Ovary (tissue), 9 donors: ENCODE results near the gene CKLF. TPM values are rescaled to one million over a fixed set of nuclear protein-coding genes. Genes with fewer than 3 reads are reported as not detected.

ENCODE experiments used
- DNase-seq, 5 donors: peaks; one replicate each; pipeline ENCODE4 v3.0.0-alpha.2; 2019 to 2020
- H3K27ac ChIP-seq, 2 donors: fragments of 200-600 bp; one replicate each; pipeline versions ENCODE4 v1.5.1 to v1.8.0; 2019 to 2022
- H3K27me3 ChIP-seq: fragments of 200-600 bp; one replicate; pipeline ENCODE4 v1.8.0; 2022
- H3K36me3 ChIP-seq: fragments of 200-600 bp; sonication (generic); one replicate; pipeline ENCODE4 v1.5.1; 2019
- H3K4me1 ChIP-seq: one replicate; pipeline ENCODE4 v1.8.1; 2013; ENCODE audit warnings: mild to moderate bottlenecking, moderate library complexity; ENCODE audit not compliant: insufficient read depth
- H3K4me3 ChIP-seq: fragments of 200-600 bp; sonication (generic); one replicate; pipeline ENCODE4 v1.5.1; 2017
- H3K9me3 ChIP-seq, 2 donors: fragments of 200-600 bp in 1 of 2; sonication (generic) in 1 of 2; one replicate each; pipeline versions ENCODE4 v1.5.1 to v1.8.1; 2013 to 2019; ENCODE audit warnings: mild to moderate bottlenecking in 1 of 2, moderate library complexity in 1 of 2
- CTCF ChIP-seq, 3 donors: fragments of 450-650 bp in 2 of 3; fragments of 200-600 bp in 1 of 3; IDR thresholded peaks; one replicate each; pipeline versions ENCODE4 v1.5.1 to v1.8.0; 2016 to 2022; ENCODE audit warnings: antibody characterized with exemption in 3 of 3, mild to moderate bottlenecking in 1 of 3
- EP300 ChIP-seq: sonication (generic); formaldehyde crosslinking; IDR thresholded peaks from one replicate; pipeline ENCODE4 v1.6.1; 2017; ENCODE audit warnings: antibody characterized with exemption
- POLR2A ChIP-seq: fragments of 450-650 bp; IDR thresholded peaks from one replicate; pipeline ENCODE4 v1.6.1; 2017; ENCODE audit warnings: antibody characterized with exemption, mild to moderate bottlenecking, moderate library complexity
- WGBS, 3 donors: extraction: QIAGEN DNeasy Blood & Tissue Kit in 1 of 3; methylation state at CpG; one replicate each; pipeline versions ENCODE4 v1.1.5 to v1.1.7; 2013 to 2017; 5-methylcytosine and 5-hydroxymethylcytosine counted together
- intact Hi-C, 4 donors: fragments of 100-400 bp; cut with DNase I; formaldehyde crosslinking; loops; one replicate each; pipeline versions ENCODE4 v1.11.0 to v1.15.1; 2022 to 2023
- polyA plus RNA-seq, 2 donors: library from polyadenylated mRNA; stranded (reverse); fragments of 200-250 nt in 1 of 2; fragments of 350-450 nt in 1 of 2; fragmentation: Illumina TruSeq in 1 of 2; extraction: RNeasy Lipid Tissue Mini Kit (QIAGEN cat#74804) in 1 of 2; gene quantifications; one replicate each; pipeline ENCODE4 v1.2.3, GENCODE V29; 2013 to 2014
- total RNA-seq, 7 donors: library from RNA; depleted of rRNA in 2 of 7; stranded (reverse); fragments of >200 nt in 2 of 7; fragmentation: NEBNext Ultra II Directional in 3 of 7; extraction: Animal tissue kit (Norgen Biotek cat#: 25700) in 3 of 7; gene quantifications; one replicate each; pipeline versions ENCODE4 v1.1.0 to v1.2.4, GENCODE V29; 2016 to 2023
- donor health status: DM: no; HTN: no; CAD: no; lungs with moderate emphysema.
- donor health status: DM: no; HTN: no; CAD: no.
- donor health status: Bipolar disorder and iron deficiency.
- donor health status: DM: yes; HTN: yes; CAD: no.
- donor health status: DM: no; HTN: no; CAD: no.
- donor health status: DM: yes; HTN: yes; CAD: no.

CKLF gene
- total and polyA plus RNA-seq, 9 donors: 22.3 to 46.8 (median 32.6) TPM

GRCh38 chr16:66551348-66551759, 1.0 kb upstream of the CKLF start:
- H3K27me3 ChIP-seq: no peaks in the 10 kb centered on the region
- H3K4me1 ChIP-seq: peaks cover 7% of the 10 kb centered on the region
- H3K36me3 ChIP-seq: no peaks in the 10 kb centered on the region
- no peaks in the 10 kb centered on the region for H3K9me3 ChIP-seq
- peak overlapping the region; percentile 41 to 90 for H3K27ac ChIP-seq
- intact Hi-C loops: loop anchor here in 3 of 4 donors (5.0 to 10.0 kb wide), 3 partner anchors 34 to 67 kb away; partner anchors contain the start of gene CMTM3 (in 1 of the 3)
- 48 to 58% (median 57%) methylated on average over 6 of the region's 6 CpGs for WGBS, 3 donors
- TF ChIP-seq CTCF (IDR thresholded peaks at IDR 0.05) (no peak), EP300 (no peak), POLR2A (no peak)
- H3K4me3 ChIP-seq: no peak overlapping the region
- peak in 1 of 5 donors; percentile 22 for DNase-seq

- DNase-seq: peak in 1 of 5 donors; percentile 30
- WGBS, 3 donors: 27 to 36% (median 35%) methylated on average over 8 of the region's 8 CpGs
- peaks cover 7% of the 10 kb centered on the region for H3K4me1 ChIP-seq
Measured at GRCh38 chr16:66551788-66552285, 539 bp upstream of the CKLF start.

GRCh38 chr16:66553223-66553622, 847 bp downstream of the CKLF start:
- WGBS, 3 donors: 19 to 31% (median 28%) methylated on average over 8 of the region's 8 CpGs
- Histone ChIP-seq H3K27me3 (no peaks in the 10 kb centered on the region), H3K9me3 (no peaks in the 10 kb centered on the region), H3K4me3 (peak overlapping the region; percentile 43), H3K4me1 (peaks cover 7% of the 10 kb centered on the region), H3K36me3 (no peaks in the 10 kb centered on the region), H3K27ac (no peak overlapping the region)
- TF ChIP-seq EP300 (no peak), CTCF (IDR thresholded peaks at IDR 0.05) (no peak), POLR2A (no peak)
- intact Hi-C loops: loop anchor here in 3 of 4 donors (5.0 to 10.0 kb wide), 3 partner anchors 36 to 68 kb away; partner anchors contain the start of gene CMTM3 (in 1 of the 3)
- no peak for DNase-seq

More at GRCh38 chr16:66551788-66552285, 539 bp upstream of the CKLF start:
- Histone ChIP-seq H3K27ac (peak overlapping the region; percentile 90 to 96), H3K27me3 (no peaks in the 10 kb centered on the region), H3K36me3 (no peaks in the 10 kb centered on the region), H3K4me3 (peak overlapping the region; percentile 43), H3K9me3 (no peaks in the 10 kb centered on the region)
- no peak for TF ChIP-seq POLR2A
- no peak for TF ChIP-seq CTCF (IDR thresholded peaks at IDR 0.05)
- no peak for TF ChIP-seq EP300
- intact Hi-C loops: loop anchor here in 3 of 4 donors (5.0 to 10.0 kb wide), 3 partner anchors 35 to 67 kb away; partner anchors contain the start of gene CMTM3 (in 1 of the 3)

GRCh38 chr16:66554021-66554420, 1.6 kb downstream of the CKLF start:
- no peak for TF ChIP-seq EP300
- TF ChIP-seq POLR2A: no peak
- no peak for TF ChIP-seq CTCF (IDR thresholded peaks at IDR 0.05)
- intact Hi-C loops: loop anchor here in 3 of 4 donors (5.0 to 10.0 kb wide), 3 partner anchors 37 to 69 kb away; partner anchors contain the start of gene CMTM3 (in 1 of the 3)
- WGBS, 3 donors: 91 to 98% (median 98%) methylated on average over 3 of the region's 3 CpGs

More at GRCh38 chr16:66554021-66554420, 1.6 kb downstream of the CKLF start:
- no peak overlapping the region for H3K27ac ChIP-seq
- no peak overlapping the region for H3K4me3 ChIP-seq
- no peaks in the 10 kb centered on the region for H3K9me3 ChIP-seq
- no peaks in the 10 kb centered on the region for H3K36me3 ChIP-seq
- H3K4me1 ChIP-seq: peaks cover 7% of the 10 kb centered on the region
- no peaks in the 10 kb centered on the region for H3K27me3 ChIP-seq
- DNase-seq: no peak
